Upper lobe of right lung (tissue), 1 donor: ENCODE data around the gene RGMB. TPM values are rescaled to one million over a fixed set of nuclear protein-coding genes. Genes with fewer than 3 reads are reported as not detected.

Source experiments
- ATAC-seq: fragments of 200-7000 bp; cut with Tn5 transposase; one replicate; pipeline ENCODE4 v1.9.1; 2020; ENCODE audit warnings: mild to moderate bottlenecking, moderate library complexity
- DNase-seq: peaks from one replicate; pipeline ENCODE4 v3.0.0-alpha.2; 2020
- H3K27ac ChIP-seq: fragments of 200-600 bp; one replicate; pipeline ENCODE4 v1.8.0; 2022
- H3K27me3 ChIP-seq: fragments of 200-600 bp; one replicate; pipeline ENCODE4 v1.8.0; 2022; ENCODE audit warnings: mild to moderate bottlenecking
- H3K36me3 ChIP-seq: fragments of 200-600 bp; one replicate; pipeline ENCODE4 v1.8.0; 2022
- H3K4me1 ChIP-seq: fragments of 200-600 bp; one replicate; pipeline ENCODE4 v1.8.0; 2022
- H3K4me3 ChIP-seq: fragments of 200-600 bp; one replicate; pipeline ENCODE4 v1.8.0; 2022; ENCODE audit warnings: mild to moderate bottlenecking
- H3K9me3 ChIP-seq: fragments of 200-600 bp; one replicate; pipeline ENCODE4 v1.8.0; 2022
- CTCF ChIP-seq: fragments of 200-600 bp; IDR thresholded peaks from one replicate; pipeline ENCODE4 v1.8.0; 2022; ENCODE audit warnings: antibody characterized with exemption
- intact Hi-C: fragments of 100-400 bp; cut with DNase I; formaldehyde crosslinking; loops from one replicate; pipeline ENCODE4 v1.11.0; 2022
- total RNA-seq: library from RNA; stranded (reverse); fragmentation: NEBNext Ultra II Directional; extraction: Animal tissue kit (Norgen Biotek cat#: 25700); gene quantifications from one replicate; pipeline ENCODE4 v1.2.1, GENCODE V29; 2021
- donor health status: DM: no; HTN: yes; CAD: no; lungs with severe emphysema.

Gene RGMB
- total RNA-seq, 1 donor from 2014 or later, result 16.8 TPM

- intact Hi-C loops, result no loop called here
- TF ChIP-seq CTCF, result no peak
- DNase-seq (no peak), ATAC-seq (no peak)
- Histone ChIP-seq H3K27ac (no peak overlapping the region), H3K4me3 (no peak overlapping the region), H3K9me3 (no peaks in the 10 kb centered on the region), H3K36me3 (no peaks in the 10 kb centered on the region), H3K27me3 (no peaks in the 10 kb centered on the region), H3K4me1 (no peaks in the 10 kb centered on the region)
Measured at GRCh38 chr5:98843481-98843880, 70.0 kb downstream of the RGMB start.

GRCh38 chr5:98844865-98845264 is 71.4 kb downstream of the RGMB start:
- no peak overlapping the region for H3K27ac ChIP-seq
- DNase-seq (no peak), ATAC-seq (no peak)
- no peak overlapping the region for H3K4me3 ChIP-seq
- no peaks in the 10 kb centered on the region for H3K27me3 ChIP-seq
- no peak for TF ChIP-seq CTCF
- no peaks in the 10 kb centered on the region for H3K4me1 ChIP-seq
- intact Hi-C loops, result no loop called here
- H3K36me3 ChIP-seq, result no peaks in the 10 kb centered on the region
- no peaks in the 10 kb centered on the region for H3K9me3 ChIP-seq

- no peak overlapping the region for H3K4me3 ChIP-seq
- no peak for TF ChIP-seq CTCF
- ATAC-seq, result no peak
- no peak overlapping the region for H3K27ac ChIP-seq
- no peaks in the 10 kb centered on the region for H3K27me3 ChIP-seq
- H3K4me1 ChIP-seq, result no peaks in the 10 kb centered on the region
- no peaks in the 10 kb centered on the region for H3K9me3 ChIP-seq
- no peak for DNase-seq
- intact Hi-C loops, result no loop called here
- H3K36me3 ChIP-seq, result no peaks in the 10 kb centered on the region
Measured at GRCh38 chr5:98845878-98846277, 72.4 kb downstream of the RGMB start.

Other genes with a start within 250 kb of the RGMB start
- 33.3 TPM for gene CHD1, start 155.3 kb downstream of the RGMB start, total RNA-seq